Neural cell (in vitro differentiated cells): ENCODE measurements around the gene TLCD3A. TPM values are rescaled to one million over a fixed set of nuclear protein-coding genes. Genes with fewer than 3 reads are reported as not detected.
"Not testable (repeated sequence)": the region's sequence is repeated elsewhere in the genome, so short reads cannot be mapped to it uniquely, and the experiment has no call there.

ENCODE experiments used
- H2AFZ ChIP-seq: fragments of 200-600, 300-800 bp; sonication (generic), shearing (Covaris generic); 2 replicates; pipeline ENCODE4 v1.6.0; 2014; ENCODE audit warnings: low read depth, mild to moderate bottlenecking, antibody characterized with exemption, low read length, moderate library complexity
- H3F3A ChIP-seq: fragments of 200-600 bp; shearing (Covaris generic); 2 replicates; pipeline ENCODE4 v1.6.1; 2016; ENCODE audit warnings: mild to moderate bottlenecking, moderate library complexity, mixed read lengths, antibody characterized with exemption, low read length; ENCODE audit not compliant: insufficient read depth, poor library complexity, severe bottlenecking
- H3K27ac ChIP-seq: fragments of 200-600, 300-800 bp; sonication (generic), shearing (Covaris generic); 2 replicates; pipeline ENCODE4 v1.5.1; 2014; ENCODE audit warnings: mild to moderate bottlenecking, low read length, moderate library complexity
- H3K27me3 ChIP-seq: fragments of 300-800, 200-600 bp; sonication (generic), shearing (Covaris generic); 2 replicates; pipeline ENCODE4 v1.6.0; 2014; ENCODE audit warnings: mild to moderate bottlenecking, low read depth, low read length, moderate library complexity; ENCODE audit not compliant: insufficient read depth
- H3K36me3 ChIP-seq: fragments of 300-800, 200-600 bp; sonication (generic), shearing (Covaris generic); 2 replicates; pipeline ENCODE4 v1.5.1; 2014; ENCODE audit warnings: mild to moderate bottlenecking, antibody characterized with exemption, low read length, moderate library complexity; ENCODE audit not compliant: insufficient read depth
- H3K4me2 ChIP-seq: fragments of 300-800, 200-600 bp; sonication (generic), shearing (Covaris generic); 2 replicates; pipeline ENCODE4 v1.6.0; 2014; ENCODE audit warnings: mild to moderate bottlenecking, low read length
- H3K4me3 ChIP-seq: fragments of 300-800, 200-600 bp; sonication (generic), shearing (Covaris generic); 2 replicates; pipeline ENCODE4 v1.5.1; 2014; ENCODE audit warnings: mild to moderate bottlenecking, low read length, moderate library complexity
- H3K79me2 ChIP-seq: fragments of 200-600 bp; shearing (Covaris generic); replicated peaks from 2 replicates; pipeline ENCODE4 v1.6.0; 2014; ENCODE audit warnings: mild to moderate bottlenecking, low read length, moderate library complexity; ENCODE audit not compliant: insufficient read depth
- H3K9ac ChIP-seq: fragments of 300-800, 200-600 bp; sonication (generic), shearing (Covaris generic); 2 replicates; pipeline ENCODE4 v1.6.1; 2016; ENCODE audit warnings: mild to moderate bottlenecking, low read length, mixed read lengths
- H3K9me2 ChIP-seq: fragments of 200-600 bp; shearing (Covaris generic); 2 replicates; pipeline ENCODE4 v1.6.1; 2016; ENCODE audit warnings: mild to moderate bottlenecking, low read length, mixed read lengths; ENCODE audit not compliant: insufficient read depth
- H3K9me3 ChIP-seq: fragments of 200-600, 300-800 bp; sonication (generic), shearing (Covaris generic); 2 replicates; pipeline ENCODE4 v1.6.1; 2016; ENCODE audit warnings: mild to moderate bottlenecking, mixed run types, low read length, moderate library complexity, mixed read lengths
- H4K20me1 ChIP-seq: fragments of 200-600 bp; shearing (Covaris generic); 2 replicates; pipeline ENCODE4 v1.6.1; 2016; ENCODE audit warnings: mild to moderate bottlenecking, mixed run types; ENCODE audit not compliant: insufficient read depth
- EP300 ChIP-seq: fragments of 450-650 bp; conservative IDR thresholded peaks from 2 replicates; pipeline ENCODE4 v1.6.1; 2014; ENCODE audit warnings: antibody characterized with exemption, mild to moderate bottlenecking, moderate library complexity; ENCODE audit not compliant: poor library complexity, severe bottlenecking
- EZH2 ChIP-seq: fragments of 200-600, 300-800 bp; shearing (Covaris generic), sonication (generic); IDR thresholded peaks from 2 replicates; pipeline ENCODE4 v1.6.1; 2014; ENCODE audit warnings: antibody characterized with exemption, low read length, borderline replicate concordance, mild to moderate bottlenecking; ENCODE audit not compliant: insufficient read depth, poor library complexity, severe bottlenecking
- MXI1 ChIP-seq: fragments of 450-650 bp; conservative IDR thresholded peaks from 2 replicates; pipeline ENCODE4 v1.6.1; 2014; ENCODE audit warnings: antibody characterized with exemption, mild to moderate bottlenecking; ENCODE audit not compliant: poor library complexity, severe bottlenecking
- POLR2AphosphoS5 ChIP-seq: IDR thresholded peaks from 2 replicates; pipeline ENCODE4 v1.6.1; 2012
- RAD21 ChIP-seq: fragments of 450-650 bp; conservative IDR thresholded peaks from 2 replicates; pipeline ENCODE4 v1.6.1; 2014; ENCODE audit warnings: antibody characterized with exemption, mild to moderate bottlenecking, moderate library complexity
- SMC3 ChIP-seq: fragments of 450-650 bp; conservative IDR thresholded peaks from 2 replicates; pipeline ENCODE4 v1.6.1; 2014; ENCODE audit warnings: antibody characterized with exemption, mild to moderate bottlenecking, moderate library complexity; ENCODE audit not compliant: poor library complexity
- TAF1 ChIP-seq: IDR thresholded peaks from 2 replicates; pipeline ENCODE4 v1.6.1; 2012; ENCODE audit warnings: low read depth
- polyA plus RNA-seq: library from polyadenylated mRNA; depleted of rRNA; stranded (reverse); fragments of >200 nt; gene quantifications from 2 replicates; pipeline ENCODE4 v1.2.3, GENCODE V29; 2014
- TF ChIP-seq, protein P1 (sequence below): fragments of 450-650 bp; IDR thresholded peaks from 2 replicates; pipeline ENCODE4 v1.5.1; 2014; ENCODE audit warnings: antibody characterized with exemption, mild to moderate bottlenecking, moderate library complexity; ENCODE audit not compliant: poor library complexity, severe bottlenecking
- TF ChIP-seq, protein P2 (sequence below): IDR thresholded peaks from 2 replicates; pipeline ENCODE4 v1.6.1; 2012; ENCODE audit warnings: borderline replicate concordance

The TLCD3A gene
- polyA plus RNA-seq, 1 donor from 2014 or later = 17.0 TPM

DNA sequence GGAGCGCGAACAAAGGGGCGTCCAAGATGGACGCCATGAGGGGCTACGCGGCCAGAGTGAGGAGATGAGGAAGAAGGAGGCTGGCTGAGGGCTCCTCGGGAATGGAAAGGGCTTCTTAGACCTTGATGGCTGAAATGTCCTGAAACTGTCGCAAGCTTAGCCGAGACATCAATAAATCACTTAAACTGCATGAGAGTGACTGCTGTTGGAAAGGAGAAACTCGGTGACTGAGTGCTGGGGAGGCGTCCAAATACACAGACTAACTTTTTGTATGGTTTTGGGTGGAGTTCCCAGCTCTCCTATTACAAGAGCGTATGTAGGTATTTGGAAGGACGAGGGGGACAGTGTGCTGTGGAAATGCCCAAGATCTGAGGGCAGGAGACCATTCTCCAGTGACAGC is 21.0 kb downstream of the TLCD3A start:
- H3K9ac ChIP-seq = no peak overlapping the region
- no peaks in the 10 kb centered on the region for H3F3A ChIP-seq
- no peak overlapping the region for H2AFZ ChIP-seq
- H3K9me3 ChIP-seq = no peaks in the 10 kb centered on the region
- no peaks in the 10 kb centered on the region for H4K20me1 ChIP-seq
- peaks cover 22% of the 10 kb centered on the region for H3K79me2 ChIP-seq
- H3K4me3 ChIP-seq = no peak overlapping the region
- no peak for TF ChIP-seq EZH2
- TF ChIP-seq EP300 = no peak
- TF ChIP-seq, protein P1, sequence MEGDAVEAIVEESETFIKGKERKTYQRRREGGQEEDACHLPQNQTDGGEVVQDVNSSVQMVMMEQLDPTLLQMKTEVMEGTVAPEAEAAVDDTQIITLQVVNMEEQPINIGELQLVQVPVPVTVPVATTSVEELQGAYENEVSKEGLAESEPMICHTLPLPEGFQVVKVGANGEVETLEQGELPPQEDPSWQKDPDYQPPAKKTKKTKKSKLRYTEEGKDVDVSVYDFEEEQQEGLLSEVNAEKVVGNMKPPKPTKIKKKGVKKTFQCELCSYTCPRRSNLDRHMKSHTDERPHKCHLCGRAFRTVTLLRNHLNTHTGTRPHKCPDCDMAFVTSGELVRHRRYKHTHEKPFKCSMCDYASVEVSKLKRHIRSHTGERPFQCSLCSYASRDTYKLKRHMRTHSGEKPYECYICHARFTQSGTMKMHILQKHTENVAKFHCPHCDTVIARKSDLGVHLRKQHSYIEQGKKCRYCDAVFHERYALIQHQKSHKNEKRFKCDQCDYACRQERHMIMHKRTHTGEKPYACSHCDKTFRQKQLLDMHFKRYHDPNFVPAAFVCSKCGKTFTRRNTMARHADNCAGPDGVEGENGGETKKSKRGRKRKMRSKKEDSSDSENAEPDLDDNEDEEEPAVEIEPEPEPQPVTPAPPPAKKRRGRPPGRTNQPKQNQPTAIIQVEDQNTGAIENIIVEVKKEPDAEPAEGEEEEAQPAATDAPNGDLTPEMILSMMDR = no peak
- no peak for TF ChIP-seq POLR2AphosphoS5
- TF ChIP-seq MXI1 = no peak
- TF ChIP-seq SMC3 = no peak
- TF ChIP-seq TAF1 = no peak
- TF ChIP-seq, protein P2, sequence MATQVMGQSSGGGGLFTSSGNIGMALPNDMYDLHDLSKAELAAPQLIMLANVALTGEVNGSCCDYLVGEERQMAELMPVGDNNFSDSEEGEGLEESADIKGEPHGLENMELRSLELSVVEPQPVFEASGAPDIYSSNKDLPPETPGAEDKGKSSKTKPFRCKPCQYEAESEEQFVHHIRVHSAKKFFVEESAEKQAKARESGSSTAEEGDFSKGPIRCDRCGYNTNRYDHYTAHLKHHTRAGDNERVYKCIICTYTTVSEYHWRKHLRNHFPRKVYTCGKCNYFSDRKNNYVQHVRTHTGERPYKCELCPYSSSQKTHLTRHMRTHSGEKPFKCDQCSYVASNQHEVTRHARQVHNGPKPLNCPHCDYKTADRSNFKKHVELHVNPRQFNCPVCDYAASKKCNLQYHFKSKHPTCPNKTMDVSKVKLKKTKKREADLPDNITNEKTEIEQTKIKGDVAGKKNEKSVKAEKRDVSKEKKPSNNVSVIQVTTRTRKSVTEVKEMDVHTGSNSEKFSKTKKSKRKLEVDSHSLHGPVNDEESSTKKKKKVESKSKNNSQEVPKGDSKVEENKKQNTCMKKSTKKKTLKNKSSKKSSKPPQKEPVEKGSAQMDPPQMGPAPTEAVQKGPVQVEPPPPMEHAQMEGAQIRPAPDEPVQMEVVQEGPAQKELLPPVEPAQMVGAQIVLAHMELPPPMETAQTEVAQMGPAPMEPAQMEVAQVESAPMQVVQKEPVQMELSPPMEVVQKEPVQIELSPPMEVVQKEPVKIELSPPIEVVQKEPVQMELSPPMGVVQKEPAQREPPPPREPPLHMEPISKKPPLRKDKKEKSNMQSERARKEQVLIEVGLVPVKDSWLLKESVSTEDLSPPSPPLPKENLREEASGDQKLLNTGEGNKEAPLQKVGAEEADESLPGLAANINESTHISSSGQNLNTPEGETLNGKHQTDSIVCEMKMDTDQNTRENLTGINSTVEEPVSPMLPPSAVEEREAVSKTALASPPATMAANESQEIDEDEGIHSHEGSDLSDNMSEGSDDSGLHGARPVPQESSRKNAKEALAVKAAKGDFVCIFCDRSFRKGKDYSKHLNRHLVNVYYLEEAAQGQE = no peak
- no peak for TF ChIP-seq RAD21
- H3K4me2 ChIP-seq = no peak overlapping the region
- no peaks in the 10 kb centered on the region for H3K9me2 ChIP-seq
- H3K27ac ChIP-seq = no peak overlapping the region
- no peaks in the 10 kb centered on the region for H3K36me3 ChIP-seq
- H3K27me3 ChIP-seq = no peaks in the 10 kb centered on the region

DNA sequence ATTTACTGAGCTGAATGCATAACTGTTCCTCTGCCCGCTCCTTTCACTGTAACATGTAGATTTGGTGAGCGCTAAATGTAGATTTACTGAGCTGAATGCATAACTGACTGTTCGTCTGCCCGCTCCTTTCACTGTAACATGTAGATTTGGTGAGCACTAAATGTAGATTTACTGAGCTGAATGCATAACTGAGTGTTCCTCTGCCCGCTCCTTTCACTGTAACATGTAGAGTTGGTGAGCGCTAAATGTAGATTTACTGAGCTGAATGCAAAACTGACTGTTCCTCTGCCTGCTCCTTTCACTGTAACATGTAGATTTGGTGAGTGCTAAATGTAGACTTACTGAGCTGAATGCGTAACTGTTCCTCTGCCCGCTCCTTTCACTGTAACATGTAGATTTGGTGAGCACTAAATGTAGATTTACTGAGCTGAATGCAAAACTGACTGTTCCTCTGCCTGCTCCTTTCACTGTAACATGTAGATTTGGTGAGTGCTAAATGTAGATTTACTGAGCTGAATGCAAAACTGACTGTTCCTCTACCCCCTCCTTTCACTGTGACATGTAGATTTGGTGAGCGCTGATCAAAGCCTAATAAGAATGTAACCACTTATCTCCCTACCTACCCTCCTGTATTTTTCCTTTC is 23.0 kb downstream of the TLCD3A start:
- H2AFZ ChIP-seq, H4K20me1 ChIP-seq, H3K4me3 ChIP-seq, H3K9me2 ChIP-seq, H3K9me3 ChIP-seq, H3K36me3 ChIP-seq, H3K27me3 ChIP-seq, H3K9ac ChIP-seq, H3K27ac ChIP-seq, H3K4me2 ChIP-seq, H3F3A ChIP-seq: not testable (repeated sequence)
- H3K79me2 ChIP-seq = peaks cover 13% of the 10 kb centered on the region

DNA sequence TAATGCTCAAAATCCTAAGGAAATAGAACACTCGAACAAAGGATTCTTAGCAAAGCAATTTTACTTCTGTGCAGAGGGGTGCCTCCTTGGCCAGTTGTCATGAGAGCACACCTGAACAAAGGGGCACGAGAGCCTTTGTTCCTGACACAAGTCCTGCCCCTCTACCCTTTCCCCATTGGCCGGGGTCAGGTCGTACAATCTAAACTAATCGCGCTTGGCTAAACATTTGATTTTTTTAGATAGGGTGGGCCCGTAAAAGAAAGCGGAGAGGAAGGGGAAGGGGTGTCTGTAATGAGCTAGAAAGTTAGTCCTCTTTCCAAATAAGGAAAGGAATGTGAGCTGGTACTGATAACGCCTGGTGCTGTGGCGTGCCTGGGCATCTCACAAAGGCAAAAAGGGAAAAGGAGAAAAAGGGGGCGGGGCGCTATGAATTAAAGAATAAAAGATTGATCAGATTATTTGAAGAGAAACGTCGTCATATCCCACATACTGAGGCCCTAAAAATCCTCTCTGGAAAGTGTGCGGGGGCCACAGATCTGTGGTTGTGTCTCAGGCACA is 23.7 kb downstream of the TLCD3A start:
- H3K36me3 ChIP-seq, H3K9ac ChIP-seq, H3K27ac ChIP-seq, H3F3A ChIP-seq, H3K27me3 ChIP-seq, H4K20me1 ChIP-seq, H2AFZ ChIP-seq, H3K9me3 ChIP-seq, H3K79me2 ChIP-seq, H3K4me2 ChIP-seq, H3K9me2 ChIP-seq, H3K4me3 ChIP-seq: not testable (repeated sequence)
